A549 treated with RU486 at 1 μM for 4 hours (cell line): ENCODE measurements around the gene GATB. TPM values are rescaled to one million over a fixed set of nuclear protein-coding genes. Genes with fewer than 3 reads are reported as not detected.

Source experiments
- total RNA-seq: library from RNA; stranded (reverse); fragments of 200-300 nt; extraction: Qiagen RNA extraction; gene quantifications from 5 replicates; pipeline ENCODE4 v1.2.3, GENCODE V29; 2022; ENCODE audit warnings: low read depth

GATB gene, protein sequence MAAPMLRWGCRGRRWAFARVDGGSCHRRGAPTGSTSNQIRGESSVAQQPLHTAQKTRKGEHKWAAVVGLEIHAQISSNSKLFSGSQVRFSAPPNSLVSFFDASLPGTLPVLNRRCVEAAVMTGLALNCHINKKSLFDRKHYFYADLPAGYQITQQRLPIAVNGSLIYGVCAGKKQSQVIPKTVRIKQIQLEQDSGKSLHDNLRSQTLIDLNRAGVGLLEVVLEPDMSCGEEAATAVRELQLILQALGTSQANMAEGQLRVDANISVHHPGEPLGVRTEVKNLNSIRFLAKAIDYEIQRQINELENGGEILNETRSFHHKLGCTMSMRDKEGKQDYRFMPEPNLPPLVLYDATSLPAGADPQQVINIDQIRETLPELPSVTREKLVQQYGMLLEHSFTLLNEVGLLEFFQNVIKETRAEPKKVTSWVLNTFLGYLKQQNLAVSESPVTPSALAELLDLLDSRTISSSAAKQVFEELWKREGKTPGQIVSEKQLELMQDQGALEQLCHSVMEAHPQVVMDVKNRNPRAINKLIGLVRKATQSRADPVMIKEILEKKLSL
- 9.5 to 13.1 TPM (median 10.7 TPM) in 5 replicates for total RNA-seq

DNA sequence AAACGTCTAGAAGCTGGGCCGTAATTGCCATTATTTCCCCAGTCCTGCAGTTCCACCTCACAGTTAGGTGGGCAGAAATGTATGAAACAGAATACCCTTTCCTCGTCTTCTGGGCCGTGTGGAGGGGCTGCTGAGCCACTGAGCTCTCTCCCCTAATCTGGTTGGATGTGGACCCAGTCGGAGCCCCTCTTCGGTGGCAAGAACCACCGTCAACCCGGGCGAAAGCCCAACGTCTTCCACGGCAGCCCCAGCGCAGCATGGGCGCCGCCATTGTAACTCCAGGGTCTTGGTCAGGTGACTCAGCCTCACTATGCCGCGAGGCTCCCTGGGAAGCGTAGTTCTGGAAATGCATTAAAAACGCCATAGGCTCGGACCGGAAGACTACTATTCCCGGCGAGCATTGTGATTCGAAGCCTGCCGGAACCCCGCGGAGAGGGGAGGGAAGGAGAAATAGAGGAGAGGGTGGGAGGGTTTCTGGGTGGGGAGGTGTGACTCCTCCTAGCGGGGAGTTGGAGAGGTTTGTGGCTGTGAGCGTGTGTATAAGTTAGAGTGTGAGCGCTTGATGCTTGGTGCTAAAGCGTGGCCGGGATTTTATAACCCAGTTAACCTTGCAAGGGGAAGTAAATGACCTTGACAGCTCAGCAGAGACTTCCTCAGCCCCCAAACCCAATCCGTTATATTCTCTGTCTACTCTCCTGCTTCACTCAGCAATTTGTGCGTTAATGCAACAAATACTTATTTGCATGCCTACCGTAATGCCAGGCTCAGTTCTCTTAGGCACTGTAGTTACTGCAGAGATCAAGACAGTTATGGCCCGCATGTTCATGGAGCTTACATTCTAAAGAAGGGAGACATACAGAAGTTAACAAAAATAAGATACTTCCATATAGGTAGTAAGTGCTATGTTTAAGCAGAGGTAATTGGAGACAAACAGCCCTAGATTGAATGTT is at the start of gene GATB:
Gene GATB, minus strand, starts transcription at position 296 of the 950 bp plus-strand sequence. Its CDS starts 25 bp downstream, at position 271.

